GM23338 (cell line): Measurements from ENCODE around the gene RNU6-9. TPM values are rescaled to one million over a fixed set of nuclear protein-coding genes. Genes with fewer than 3 reads are reported as not detected.

Experiments
- ATAC-seq: fragments of 200-7000 bp; cut with Tn5 transposase; 3 replicates; pipeline ENCODE4 v1.9.1; 2020
- DNase-seq: peaks from one replicate; pipeline ENCODE4 v3.0.0-alpha.2; 2015; ENCODE audit warnings: low spot score
- H2AFZ ChIP-seq: fragments of 200-600 bp; sonication (generic); 2 replicates; pipeline ENCODE4 v1.8.0; 2016; ENCODE audit warnings: antibody characterized with exemption, mild to moderate bottlenecking, moderate library complexity
- H3F3A ChIP-seq: fragments of 200-600 bp; sonication (generic); replicated peaks from 2 replicates; pipeline ENCODE4 v1.8.0; 2017; ENCODE audit warnings: antibody characterized with exemption, mixed run types, low read depth
- H3K27ac ChIP-seq: fragments of 200-600 bp; sonication (generic); 2 replicates; pipeline ENCODE4 v1.6.1; 2016; ENCODE audit warnings: low read depth
- H3K27me3 ChIP-seq: fragments of 200-600 bp; sonication (generic); 2 replicates; pipeline ENCODE4 v1.8.0; 2016; ENCODE audit warnings: mild to moderate bottlenecking, mixed run types, moderate library complexity; ENCODE audit not compliant: insufficient read depth
- H3K36me3 ChIP-seq: fragments of 200-600 bp; sonication (generic); 2 replicates; pipeline ENCODE4 v1.8.0; 2016; ENCODE audit warnings: mild to moderate bottlenecking; ENCODE audit not compliant: insufficient read depth
- H3K4me1 ChIP-seq: fragments of 200-600 bp; sonication (generic); 2 replicates; pipeline ENCODE4 v1.8.0; 2016; ENCODE audit warnings: mild to moderate bottlenecking, moderate library complexity; ENCODE audit not compliant: insufficient read depth
- H3K4me2 ChIP-seq: fragments of 200-600 bp; sonication (generic); 2 replicates; pipeline ENCODE4 v1.7.1; 2017; ENCODE audit warnings: mixed run types
- H3K4me3 ChIP-seq: fragments of 200-600 bp; sonication (generic); 2 replicates; pipeline ENCODE4 v1.6.1; 2016; ENCODE audit warnings: mixed run types
- H3K79me2 ChIP-seq: fragments of 200-600 bp; sonication (generic); replicated peaks from 2 replicates; pipeline ENCODE4 v1.8.0; 2017; ENCODE audit warnings: mild to moderate bottlenecking; ENCODE audit not compliant: insufficient read depth
- H3K9me2 ChIP-seq: fragments of 200-600 bp; sonication (generic); 2 replicates; pipeline ENCODE4 v1.8.0; 2017; ENCODE audit not compliant: insufficient read depth
- H4K20me1 ChIP-seq: fragments of 200-600 bp; sonication (generic); replicated peaks from 2 replicates; pipeline ENCODE4 v1.8.0; 2017; ENCODE audit warnings: mild to moderate bottlenecking; ENCODE audit not compliant: insufficient read depth
- H3K27ac Mint-ChIP-seq: 2 replicates; pipeline ENCODE4 v1.8.0; 2020; ENCODE audit warnings: inconsistent platforms, mild to moderate bottlenecking, moderate library complexity, mixed read lengths
- H3K27me3 Mint-ChIP-seq: 3 replicates; pipeline ENCODE4 v1.8.0; 2022; ENCODE audit warnings: low read depth, mild to moderate bottlenecking, moderate library complexity, mixed read lengths, inconsistent platforms; ENCODE audit not compliant: insufficient read depth, poor library complexity
- H3K36me3 Mint-ChIP-seq: 3 replicates; pipeline ENCODE4 v1.8.0; 2021; ENCODE audit warnings: low read depth, mild to moderate bottlenecking, inconsistent platforms, moderate library complexity, mixed read lengths
- H3K4me1 Mint-ChIP-seq: 3 replicates; pipeline ENCODE4 v1.8.0; 2020; ENCODE audit warnings: mild to moderate bottlenecking, inconsistent platforms, mixed read lengths
- H3K4me3 Mint-ChIP-seq: 3 replicates; pipeline ENCODE4 v1.8.0; 2021; ENCODE audit warnings: moderate library complexity, mild to moderate bottlenecking, inconsistent platforms, mixed read lengths
- H3K9me3 Mint-ChIP-seq: 3 replicates; pipeline ENCODE4 v1.8.0; 2020; ENCODE audit warnings: moderate library complexity, mild to moderate bottlenecking, inconsistent platforms, mixed read lengths
- EZH2 ChIP-seq: fragments of 200-600 bp; sonication (generic); IDR thresholded peaks from one replicate; pipeline ENCODE4 v1.8.0; 2017; ENCODE audit warnings: antibody characterized with exemption, mild to moderate bottlenecking, low read depth; ENCODE audit not compliant: unreplicated experiment
- NANOG ChIP-seq: IDR thresholded peaks from 2 replicates; pipeline ENCODE4 v1.6.1; 2016; ENCODE audit warnings: antibody characterized with exemption, borderline replicate concordance
- STAT1 ChIP-seq: IDR thresholded peaks from one replicate; pipeline ENCODE4 v1.6.1; 2016; ENCODE audit warnings: antibody characterized with exemption; ENCODE audit not compliant: unreplicated experiment
- ZNF114 ChIP-seq: fragments of 250-450 bp; sonication (Bioruptor Pico); IDR thresholded peaks from 2 replicates; pipeline ENCODE4 v1.5.0; 2020; ENCODE audit warnings: mild to moderate bottlenecking, moderate library complexity
- ZNF331 ChIP-seq: fragments of 250-450 bp; sonication (Bioruptor Pico); IDR thresholded peaks from 2 replicates; pipeline ENCODE4 v1.5.0; 2020; ENCODE audit warnings: low read depth, mild to moderate bottlenecking, moderate library complexity
- polyA plus RNA-seq: library from polyadenylated mRNA; unstranded; fragments of >200 nt; fragmentation: Nextera tagmentation; extraction: Ambion mirVana; gene quantifications from 2 replicates; pipeline ENCODE4 v1.2.1, GENCODE V29; 2016
- total RNA-seq: library from RNA; depleted of rRNA; stranded (reverse); fragments of >200 nt; shearing (Covaris generic); gene quantifications from 2 replicates; pipeline ENCODE4 v1.2.3, GENCODE V29; 2014
- TF ChIP-seq, protein P1 (sequence below): fragments of 250-450 bp; sonication (Bioruptor Pico); IDR thresholded peaks from 2 replicates; pipeline ENCODE4 v1.5.0; 2020; ENCODE audit warnings: mild to moderate bottlenecking, moderate library complexity
- TF ChIP-seq, protein P2 (sequence below), 2 experiments: fragments of 200-600 bp in 1 of 2; sonication (generic) in 1 of 2; conservative IDR thresholded peaks; 2 replicates each; pipeline versions ENCODE4 v1.5.1 to v1.6.1; 2016 to 2017; ENCODE audit warnings: antibody characterized with exemption in 2 of 2, low read depth in 2 of 2, mild to moderate bottlenecking in 2 of 2, moderate library complexity in 1 of 2

RNU6-9 gene
- total and polyA plus RNA-seq, 2 experiments from 2014 or later: not detected

DNA sequence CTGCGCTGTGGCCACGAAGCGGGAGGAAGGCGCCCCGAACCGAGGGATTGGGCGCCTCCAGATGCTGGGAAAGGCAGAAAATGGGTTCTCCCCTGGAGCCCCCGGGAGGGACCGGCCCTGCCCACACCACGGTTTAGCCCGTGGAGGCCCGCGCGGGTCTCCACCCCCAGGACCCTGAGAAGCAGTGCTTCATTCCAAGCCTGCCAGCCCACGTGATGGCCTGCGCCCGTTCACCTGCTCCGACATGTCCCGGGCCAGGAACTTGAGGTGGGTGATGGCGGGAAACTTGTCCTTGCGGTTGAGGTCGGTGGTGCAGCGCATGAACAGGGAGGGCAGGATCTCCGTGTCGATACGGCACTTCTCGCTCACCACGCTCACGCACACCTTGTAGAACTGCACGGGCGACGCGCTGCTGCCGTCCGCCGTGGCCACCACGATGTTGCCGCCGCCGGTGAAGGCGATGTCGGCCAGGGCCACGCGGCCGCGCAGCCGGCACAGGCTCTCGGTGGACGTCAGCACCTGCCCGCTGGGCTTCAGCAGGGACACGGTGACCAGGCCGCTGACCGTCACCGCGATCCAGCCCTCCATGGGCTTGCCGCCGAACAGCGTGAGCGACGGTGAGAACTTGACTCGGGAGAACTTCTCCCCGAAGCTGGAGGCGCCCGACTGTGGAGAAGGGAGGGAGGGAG lies 7.6 kb upstream of the RNU6-9 start (continued):
- TF ChIP-seq, protein P1, sequence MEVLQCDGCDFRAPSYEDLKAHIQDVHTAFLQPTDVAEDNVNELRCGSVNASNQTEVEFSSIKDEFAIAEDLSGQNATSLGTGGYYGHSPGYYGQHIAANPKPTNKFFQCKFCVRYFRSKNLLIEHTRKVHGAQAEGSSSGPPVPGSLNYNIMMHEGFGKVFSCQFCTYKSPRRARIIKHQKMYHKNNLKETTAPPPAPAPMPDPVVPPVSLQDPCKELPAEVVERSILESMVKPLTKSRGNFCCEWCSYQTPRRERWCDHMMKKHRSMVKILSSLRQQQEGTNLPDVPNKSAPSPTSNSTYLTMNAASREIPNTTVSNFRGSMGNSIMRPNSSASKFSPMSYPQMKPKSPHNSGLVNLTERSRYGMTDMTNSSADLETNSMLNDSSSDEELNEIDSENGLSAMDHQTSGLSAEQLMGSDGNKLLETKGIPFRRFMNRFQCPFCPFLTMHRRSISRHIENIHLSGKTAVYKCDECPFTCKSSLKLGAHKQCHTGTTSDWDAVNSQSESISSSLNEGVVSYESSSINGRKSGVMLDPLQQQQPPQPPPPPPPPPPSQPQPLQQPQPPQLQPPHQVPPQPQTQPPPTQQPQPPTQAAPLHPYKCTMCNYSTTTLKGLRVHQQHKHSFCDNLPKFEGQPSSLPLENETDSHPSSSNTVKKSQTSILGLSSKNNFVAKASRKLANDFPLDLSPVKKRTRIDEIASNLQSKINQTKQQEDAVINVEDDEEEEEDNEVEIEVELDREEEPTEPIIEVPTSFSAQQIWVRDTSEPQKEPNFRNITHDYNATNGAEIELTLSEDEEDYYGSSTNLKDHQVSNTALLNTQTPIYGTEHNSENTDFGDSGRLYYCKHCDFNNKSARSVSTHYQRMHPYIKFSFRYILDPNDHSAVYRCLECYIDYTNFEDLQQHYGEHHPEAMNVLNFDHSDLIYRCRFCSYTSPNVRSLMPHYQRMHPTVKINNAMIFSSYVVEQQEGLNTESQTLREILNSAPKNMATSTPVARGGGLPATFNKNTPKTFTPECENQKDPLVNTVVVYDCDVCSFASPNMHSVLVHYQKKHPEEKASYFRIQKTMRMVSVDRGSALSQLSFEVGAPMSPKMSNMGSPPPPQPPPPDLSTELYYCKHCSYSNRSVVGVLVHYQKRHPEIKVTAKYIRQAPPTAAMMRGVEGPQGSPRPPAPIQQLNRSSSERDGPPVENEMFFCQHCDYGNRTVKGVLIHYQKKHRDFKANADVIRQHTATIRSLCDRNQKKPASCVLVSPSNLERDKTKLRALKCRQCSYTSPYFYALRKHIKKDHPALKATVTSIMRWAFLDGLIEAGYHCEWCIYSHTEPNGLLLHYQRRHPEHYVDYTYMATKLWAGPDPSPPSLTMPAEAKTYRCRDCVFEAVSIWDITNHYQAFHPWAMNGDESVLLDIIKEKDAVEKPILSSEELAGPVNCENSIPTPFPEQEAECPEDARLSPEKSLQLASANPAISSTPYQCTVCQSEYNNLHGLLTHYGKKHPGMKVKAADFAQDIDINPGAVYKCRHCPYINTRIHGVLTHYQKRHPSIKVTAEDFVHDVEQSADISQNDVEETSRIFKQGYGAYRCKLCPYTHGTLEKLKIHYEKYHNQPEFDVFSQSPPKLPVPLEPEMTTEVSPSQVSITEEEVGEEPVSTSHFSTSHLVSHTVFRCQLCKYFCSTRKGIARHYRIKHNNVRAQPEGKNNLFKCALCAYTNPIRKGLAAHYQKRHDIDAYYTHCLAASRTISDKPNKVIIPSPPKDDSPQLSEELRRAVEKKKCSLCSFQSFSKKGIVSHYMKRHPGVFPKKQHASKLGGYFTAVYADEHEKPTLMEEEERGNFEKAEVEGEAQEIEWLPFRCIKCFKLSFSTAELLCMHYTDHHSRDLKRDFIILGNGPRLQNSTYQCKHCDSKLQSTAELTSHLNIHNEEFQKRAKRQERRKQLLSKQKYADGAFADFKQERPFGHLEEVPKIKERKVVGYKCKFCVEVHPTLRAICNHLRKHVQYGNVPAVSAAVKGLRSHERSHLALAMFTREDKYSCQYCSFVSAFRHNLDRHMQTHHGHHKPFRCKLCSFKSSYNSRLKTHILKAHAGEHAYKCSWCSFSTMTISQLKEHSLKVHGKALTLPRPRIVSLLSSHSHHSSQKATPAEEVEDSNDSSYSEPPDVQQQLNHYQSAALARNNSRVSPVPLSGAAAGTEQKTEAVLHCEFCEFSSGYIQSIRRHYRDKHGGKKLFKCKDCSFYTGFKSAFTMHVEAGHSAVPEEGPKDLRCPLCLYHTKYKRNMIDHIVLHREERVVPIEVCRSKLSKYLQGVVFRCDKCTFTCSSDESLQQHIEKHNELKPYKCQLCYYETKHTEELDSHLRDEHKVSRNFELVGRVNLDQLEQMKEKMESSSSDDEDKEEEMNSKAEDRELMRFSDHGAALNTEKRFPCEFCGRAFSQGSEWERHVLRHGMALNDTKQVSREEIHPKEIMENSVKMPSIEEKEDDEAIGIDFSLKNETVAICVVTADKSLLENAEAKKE (CRISPR knock-in tag): no peak

DNA sequence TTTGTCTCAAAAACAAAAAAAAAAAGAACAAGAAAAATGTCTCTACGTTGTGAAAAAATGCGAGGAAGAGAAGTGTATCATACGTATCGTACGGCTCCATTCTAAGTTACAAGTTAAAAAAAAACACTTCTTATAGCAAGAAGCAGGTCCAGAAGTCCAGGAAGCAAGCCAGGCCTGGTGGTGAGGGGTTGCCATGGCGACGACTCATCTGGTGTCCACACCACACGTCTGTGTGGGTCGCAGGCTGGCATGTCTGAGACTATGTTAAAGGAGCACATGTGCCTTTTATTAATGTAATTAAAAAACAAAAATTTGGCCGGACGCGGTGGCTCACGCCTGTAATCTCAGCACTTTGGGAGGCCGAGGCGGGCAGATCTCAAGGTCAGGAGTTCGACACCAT lies 6.2 kb upstream of the RNU6-9 start:
- Histone ChIP-seq H2AFZ (no peak overlapping the region), H3K79me2 (no peaks in the 10 kb centered on the region), H3K4me3 (no peak overlapping the region), H3K4me2 (no peak overlapping the region), H3K4me1 (no peaks in the 10 kb centered on the region), H3K9me2 (no peaks in the 10 kb centered on the region), H4K20me1 (peaks cover 4% of the 10 kb centered on the region; the same call in 1 of the 2 replicates), H3K27me3 (no peaks in the 10 kb centered on the region), H3F3A (no peaks in the 10 kb centered on the region; the same call in 1 of the 2 replicates), H3K27ac (no peak overlapping the region), H3K36me3 (no peaks in the 10 kb centered on the region)
- Mint-ChIP-seq H3K4me1 (no peaks in the 10 kb centered on the region), H3K9me3 (no peaks in the 10 kb centered on the region; the same call in 2 of the 3 replicates), H3K27me3 (peaks cover 6% of the 10 kb centered on the region), H3K36me3 (peaks cover 18% of the 10 kb centered on the region; the same call in 2 of the 3 replicates), H3K4me3 (no peak overlapping the region), H3K27ac (no peak overlapping the region)
- no peak for ATAC-seq
- no peak for DNase-seq
- no peak for TF ChIP-seq EZH2
- TF ChIP-seq, protein P2, sequence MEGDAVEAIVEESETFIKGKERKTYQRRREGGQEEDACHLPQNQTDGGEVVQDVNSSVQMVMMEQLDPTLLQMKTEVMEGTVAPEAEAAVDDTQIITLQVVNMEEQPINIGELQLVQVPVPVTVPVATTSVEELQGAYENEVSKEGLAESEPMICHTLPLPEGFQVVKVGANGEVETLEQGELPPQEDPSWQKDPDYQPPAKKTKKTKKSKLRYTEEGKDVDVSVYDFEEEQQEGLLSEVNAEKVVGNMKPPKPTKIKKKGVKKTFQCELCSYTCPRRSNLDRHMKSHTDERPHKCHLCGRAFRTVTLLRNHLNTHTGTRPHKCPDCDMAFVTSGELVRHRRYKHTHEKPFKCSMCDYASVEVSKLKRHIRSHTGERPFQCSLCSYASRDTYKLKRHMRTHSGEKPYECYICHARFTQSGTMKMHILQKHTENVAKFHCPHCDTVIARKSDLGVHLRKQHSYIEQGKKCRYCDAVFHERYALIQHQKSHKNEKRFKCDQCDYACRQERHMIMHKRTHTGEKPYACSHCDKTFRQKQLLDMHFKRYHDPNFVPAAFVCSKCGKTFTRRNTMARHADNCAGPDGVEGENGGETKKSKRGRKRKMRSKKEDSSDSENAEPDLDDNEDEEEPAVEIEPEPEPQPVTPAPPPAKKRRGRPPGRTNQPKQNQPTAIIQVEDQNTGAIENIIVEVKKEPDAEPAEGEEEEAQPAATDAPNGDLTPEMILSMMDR (conservative IDR thresholded peaks at IDR 0.05; ENCODE audit: low read depth in 2 of 2): no peak
- no peak for TF ChIP-seq ZNF331
- TF ChIP-seq, protein P1 (CRISPR knock-in tag): no peak
- no peak for TF ChIP-seq STAT1
- TF ChIP-seq ZNF114 (CRISPR knock-in tag): no peak
- no peak for TF ChIP-seq NANOG
